HEK293 (cell line): ENCODE data around the gene TCF12.

Experiments
- KLF7 ChIP-seq: fragments of 450-650 bp; formaldehyde crosslinking; IDR thresholded peaks from 2 replicates; pipeline ENCODE4 v1.5.1; 2016; ENCODE audit warnings: missing biosample characterization, missing genetic modification characterization, borderline replicate concordance
- ZBTB7A ChIP-seq: fragments of 450-650 bp; formaldehyde crosslinking; IDR thresholded peaks from 2 replicates; pipeline ENCODE4 v1.5.1; 2016; ENCODE audit warnings: low read depth, missing biosample characterization, missing genetic modification characterization
- ZNF19 ChIP-seq: fragments of 450-650 bp; formaldehyde crosslinking; IDR thresholded peaks from 2 replicates; pipeline ENCODE4; 2016; ENCODE audit warnings: missing biosample characterization, missing genetic modification characterization, low read depth
- ZNF202 ChIP-seq: fragments of 450-650 bp; formaldehyde crosslinking; IDR thresholded peaks from 2 replicates; pipeline ENCODE4 v1.5.1; 2016; ENCODE audit warnings: missing biosample characterization, missing genetic modification characterization, borderline replicate concordance
- ZNF292 ChIP-seq: fragments of 450-650 bp; formaldehyde crosslinking; IDR thresholded peaks from 2 replicates; pipeline ENCODE4 v1.5.1; 2016; ENCODE audit warnings: low read depth, missing biosample characterization, missing genetic modification characterization, borderline replicate concordance
- ZNF426 ChIP-seq: fragments of 450-650 bp; formaldehyde crosslinking; IDR thresholded peaks from 2 replicates; pipeline ENCODE4 v1.5.1; 2017; ENCODE audit warnings: missing biosample characterization, missing genetic modification characterization, mild to moderate bottlenecking, inconsistent platforms, moderate library complexity
- ZNF514 ChIP-seq: fragments of 450-650 bp; formaldehyde crosslinking; IDR thresholded peaks from 2 replicates; pipeline ENCODE4 v1.5.1; 2016; ENCODE audit warnings: missing biosample characterization, missing genetic modification characterization
- ZNF549 ChIP-seq: fragments of 450-650 bp; IDR thresholded peaks from 2 replicates; pipeline ENCODE4 v1.5.1; 2018; ENCODE audit warnings: missing biosample characterization, missing genetic modification characterization, mild to moderate bottlenecking, inconsistent platforms, moderate library complexity
- ZNF580 ChIP-seq: fragments of 450-650 bp; formaldehyde crosslinking; IDR thresholded peaks from 2 replicates; pipeline ENCODE4 v1.5.1; 2016; ENCODE audit warnings: missing biosample characterization, missing genetic modification characterization
- TF ChIP-seq, protein P1 (sequence below): fragments of 450-650 bp; formaldehyde crosslinking; conservative IDR thresholded peaks from 2 replicates; pipeline ENCODE4 v1.5.1; 2016; ENCODE audit warnings: low read depth, missing biosample characterization, missing genetic modification characterization
- TF ChIP-seq, protein P2 (sequence below): IDR thresholded peaks from 2 replicates; pipeline ENCODE4 v1.6.1; 2011; ENCODE audit warnings: mild to moderate bottlenecking, low read depth, low read length, borderline replicate concordance
- TF ChIP-seq, protein P3 (sequence below): fragments of 450-650 bp; formaldehyde crosslinking; IDR thresholded peaks from 2 replicates; pipeline ENCODE4 v1.5.1; 2016; ENCODE audit warnings: missing biosample characterization, missing genetic modification characterization

DNA sequence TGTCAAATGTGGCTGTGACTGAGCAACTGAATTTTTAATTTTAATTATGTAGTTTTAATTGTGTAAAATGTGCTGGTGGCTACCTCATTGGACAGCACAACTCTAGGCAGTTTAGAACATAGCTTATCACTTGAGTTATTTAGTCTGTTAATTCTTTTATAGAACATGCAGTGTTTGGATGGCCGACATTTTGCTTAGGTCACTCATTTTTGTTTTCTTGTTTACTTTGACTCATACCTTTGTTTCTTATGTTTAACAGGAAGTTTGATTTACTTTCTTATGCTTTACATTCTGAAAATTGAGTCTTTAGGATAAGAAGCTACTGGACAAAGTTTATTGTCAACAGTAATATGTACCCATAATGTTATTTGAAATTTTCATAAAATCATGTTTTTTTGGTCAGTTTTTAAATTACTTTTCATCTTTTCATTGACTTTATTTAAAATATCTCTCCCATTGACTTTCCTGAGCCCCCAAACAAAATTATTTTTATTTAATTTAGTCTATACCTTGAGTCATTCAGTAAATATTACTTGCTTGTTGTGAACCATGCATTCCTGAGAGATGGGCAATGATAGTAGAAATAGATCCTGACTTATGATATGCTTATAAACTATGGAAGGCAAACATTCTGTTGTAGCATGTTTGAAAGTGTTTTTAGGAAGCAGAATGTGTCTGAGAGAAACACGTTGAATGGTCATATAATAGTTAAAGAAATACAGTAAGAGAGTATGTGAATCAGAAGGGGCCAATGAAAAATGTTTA is 60.6 kb downstream of the TCF12 start:
- TF ChIP-seq ZNF580 (tag by site-specific recombination) (no peak), ZBTB7A (tag by site-specific recombination) (no peak), ZNF426 (tag by site-specific recombination) (no peak), ZNF549 (no peak), ZNF19 (tag by site-specific recombination) (no peak), ZNF292 (tag by site-specific recombination) (no peak), ZNF514 (tag by site-specific recombination) (no peak), ZNF202 (no peak), KLF7 (no peak)
- TF ChIP-seq, protein P1, sequence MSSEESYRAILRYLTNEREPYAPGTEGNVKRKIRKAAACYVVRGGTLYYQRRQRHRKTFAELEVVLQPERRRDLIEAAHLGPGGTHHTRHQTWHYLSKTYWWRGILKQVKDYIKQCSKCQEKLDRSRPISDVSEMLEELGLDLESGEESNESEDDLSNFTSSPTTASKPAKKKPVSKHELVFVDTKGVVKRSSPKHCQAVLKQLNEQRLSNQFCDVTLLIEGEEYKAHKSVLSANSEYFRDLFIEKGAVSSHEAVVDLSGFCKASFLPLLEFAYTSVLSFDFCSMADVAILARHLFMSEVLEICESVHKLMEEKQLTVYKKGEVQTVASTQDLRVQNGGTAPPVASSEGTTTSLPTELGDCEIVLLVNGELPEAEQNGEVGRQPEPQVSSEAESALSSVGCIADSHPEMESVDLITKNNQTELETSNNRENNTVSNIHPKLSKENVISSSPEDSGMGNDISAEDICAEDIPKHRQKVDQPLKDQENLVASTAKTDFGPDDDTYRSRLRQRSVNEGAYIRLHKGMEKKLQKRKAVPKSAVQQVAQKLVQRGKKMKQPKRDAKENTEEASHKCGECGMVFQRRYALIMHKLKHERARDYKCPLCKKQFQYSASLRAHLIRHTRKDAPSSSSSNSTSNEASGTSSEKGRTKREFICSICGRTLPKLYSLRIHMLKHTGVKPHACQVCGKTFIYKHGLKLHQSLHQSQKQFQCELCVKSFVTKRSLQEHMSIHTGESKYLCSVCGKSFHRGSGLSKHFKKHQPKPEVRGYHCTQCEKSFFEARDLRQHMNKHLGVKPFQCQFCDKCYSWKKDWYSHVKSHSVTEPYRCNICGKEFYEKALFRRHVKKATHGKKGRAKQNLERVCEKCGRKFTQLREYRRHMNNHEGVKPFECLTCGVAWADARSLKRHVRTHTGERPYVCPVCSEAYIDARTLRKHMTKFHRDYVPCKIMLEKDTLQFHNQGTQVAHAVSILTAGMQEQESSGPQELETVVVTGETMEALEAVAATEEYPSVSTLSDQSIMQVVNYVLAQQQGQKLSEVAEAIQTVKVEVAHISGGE (tag by site-specific recombination), result no peak
- TF ChIP-seq, protein P2, sequence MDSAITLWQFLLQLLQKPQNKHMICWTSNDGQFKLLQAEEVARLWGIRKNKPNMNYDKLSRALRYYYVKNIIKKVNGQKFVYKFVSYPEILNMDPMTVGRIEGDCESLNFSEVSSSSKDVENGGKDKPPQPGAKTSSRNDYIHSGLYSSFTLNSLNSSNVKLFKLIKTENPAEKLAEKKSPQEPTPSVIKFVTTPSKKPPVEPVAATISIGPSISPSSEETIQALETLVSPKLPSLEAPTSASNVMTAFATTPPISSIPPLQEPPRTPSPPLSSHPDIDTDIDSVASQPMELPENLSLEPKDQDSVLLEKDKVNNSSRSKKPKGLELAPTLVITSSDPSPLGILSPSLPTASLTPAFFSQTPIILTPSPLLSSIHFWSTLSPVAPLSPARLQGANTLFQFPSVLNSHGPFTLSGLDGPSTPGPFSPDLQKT, result no peak
- TF ChIP-seq, protein P3, sequence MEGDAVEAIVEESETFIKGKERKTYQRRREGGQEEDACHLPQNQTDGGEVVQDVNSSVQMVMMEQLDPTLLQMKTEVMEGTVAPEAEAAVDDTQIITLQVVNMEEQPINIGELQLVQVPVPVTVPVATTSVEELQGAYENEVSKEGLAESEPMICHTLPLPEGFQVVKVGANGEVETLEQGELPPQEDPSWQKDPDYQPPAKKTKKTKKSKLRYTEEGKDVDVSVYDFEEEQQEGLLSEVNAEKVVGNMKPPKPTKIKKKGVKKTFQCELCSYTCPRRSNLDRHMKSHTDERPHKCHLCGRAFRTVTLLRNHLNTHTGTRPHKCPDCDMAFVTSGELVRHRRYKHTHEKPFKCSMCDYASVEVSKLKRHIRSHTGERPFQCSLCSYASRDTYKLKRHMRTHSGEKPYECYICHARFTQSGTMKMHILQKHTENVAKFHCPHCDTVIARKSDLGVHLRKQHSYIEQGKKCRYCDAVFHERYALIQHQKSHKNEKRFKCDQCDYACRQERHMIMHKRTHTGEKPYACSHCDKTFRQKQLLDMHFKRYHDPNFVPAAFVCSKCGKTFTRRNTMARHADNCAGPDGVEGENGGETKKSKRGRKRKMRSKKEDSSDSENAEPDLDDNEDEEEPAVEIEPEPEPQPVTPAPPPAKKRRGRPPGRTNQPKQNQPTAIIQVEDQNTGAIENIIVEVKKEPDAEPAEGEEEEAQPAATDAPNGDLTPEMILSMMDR, result no peak
